ENCODE results near the gene PDE3A.

DNA sequence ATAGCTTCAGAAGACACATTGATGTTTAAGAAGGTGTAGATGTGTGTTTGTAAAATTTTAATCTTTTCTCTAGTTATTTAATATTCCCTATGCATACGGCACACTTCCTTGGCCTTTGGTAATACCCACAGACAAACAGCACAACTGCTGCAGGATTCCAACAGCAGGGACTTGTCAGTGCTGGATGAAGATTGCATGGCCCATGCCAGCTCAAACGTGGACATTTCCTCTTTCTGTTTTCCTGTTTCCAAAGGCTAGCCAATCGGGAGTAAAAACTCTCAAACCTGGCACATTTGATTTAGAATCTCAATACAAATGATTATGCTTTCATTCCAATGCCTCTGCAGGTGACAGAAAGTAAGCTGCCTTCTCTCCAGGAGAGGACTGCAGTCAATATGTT is 22.5 kb upstream of the PDE3A start:
- TF ChIP-seq, protein P1, sequence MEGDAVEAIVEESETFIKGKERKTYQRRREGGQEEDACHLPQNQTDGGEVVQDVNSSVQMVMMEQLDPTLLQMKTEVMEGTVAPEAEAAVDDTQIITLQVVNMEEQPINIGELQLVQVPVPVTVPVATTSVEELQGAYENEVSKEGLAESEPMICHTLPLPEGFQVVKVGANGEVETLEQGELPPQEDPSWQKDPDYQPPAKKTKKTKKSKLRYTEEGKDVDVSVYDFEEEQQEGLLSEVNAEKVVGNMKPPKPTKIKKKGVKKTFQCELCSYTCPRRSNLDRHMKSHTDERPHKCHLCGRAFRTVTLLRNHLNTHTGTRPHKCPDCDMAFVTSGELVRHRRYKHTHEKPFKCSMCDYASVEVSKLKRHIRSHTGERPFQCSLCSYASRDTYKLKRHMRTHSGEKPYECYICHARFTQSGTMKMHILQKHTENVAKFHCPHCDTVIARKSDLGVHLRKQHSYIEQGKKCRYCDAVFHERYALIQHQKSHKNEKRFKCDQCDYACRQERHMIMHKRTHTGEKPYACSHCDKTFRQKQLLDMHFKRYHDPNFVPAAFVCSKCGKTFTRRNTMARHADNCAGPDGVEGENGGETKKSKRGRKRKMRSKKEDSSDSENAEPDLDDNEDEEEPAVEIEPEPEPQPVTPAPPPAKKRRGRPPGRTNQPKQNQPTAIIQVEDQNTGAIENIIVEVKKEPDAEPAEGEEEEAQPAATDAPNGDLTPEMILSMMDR (IDR thresholded peaks at IDR 0.05) = no peak
- TF ChIP-seq POLR2A (IDR thresholded peaks at IDR 0.05) = no peak
